SK-N-SH treated with all-trans-retinoic acid at 6 μM for 48 hours (cell line): ENCODE data around the gene ORM1.

Source experiments
- ATAC-seq: fragments of 200-7000 bp; cut with Tn5 transposase; 3 replicates; pipeline ENCODE4 v1.9.1; 2020; ENCODE audit warnings: mild to moderate bottlenecking, moderate library complexity
- ARNTL ChIP-seq: fragments of 450-650 bp; formaldehyde crosslinking; IDR thresholded peaks from 2 replicates; pipeline ENCODE4 v1.5.0; 2020; ENCODE audit warnings: low read depth, mild to moderate bottlenecking, moderate library complexity, borderline replicate concordance
- BACH2 ChIP-seq: fragments of 250-450 bp; sonication (Bioruptor Pico); IDR thresholded peaks from 2 replicates; pipeline ENCODE4 v1.9.0; 2021; ENCODE audit warnings: mild to moderate bottlenecking, borderline replicate concordance
- CSDC2 ChIP-seq: fragments of 250-450 bp; sonication (Bioruptor Pico); IDR thresholded peaks from 2 replicates; pipeline ENCODE4 v1.5.0; 2020; ENCODE audit warnings: mild to moderate bottlenecking, moderate library complexity
- ESRRG ChIP-seq: fragments of 250-450 bp; sonication (Bioruptor Pico); IDR thresholded peaks from 2 replicates; pipeline ENCODE4 v1.6.1; 2021; ENCODE audit warnings: mild to moderate bottlenecking
- GLIS3 ChIP-seq: fragments of 250-450 bp; sonication (Bioruptor Pico); IDR thresholded peaks from 2 replicates; pipeline ENCODE4 v1.5.0; 2020; ENCODE audit warnings: mild to moderate bottlenecking, moderate library complexity
- ISL1 ChIP-seq: fragments of 250-450 bp; sonication (Bioruptor Pico); IDR thresholded peaks from 2 replicates; pipeline ENCODE4 v2.1.2; 2022; ENCODE audit warnings: mild to moderate bottlenecking, moderate library complexity
- OSR1 ChIP-seq: fragments of 250-450 bp; sonication (Bioruptor Pico); IDR thresholded peaks from 2 replicates; pipeline ENCODE4 v1.8.0; 2022; ENCODE audit warnings: moderate library complexity, mild to moderate bottlenecking, inconsistent platforms
- POU6F1 ChIP-seq: fragments of 250-450 bp; sonication (Bioruptor Pico); IDR thresholded peaks from 2 replicates; pipeline ENCODE4 v1.8.0; 2021; ENCODE audit warnings: low read depth, mild to moderate bottlenecking, moderate library complexity, borderline replicate concordance
- PPARA ChIP-seq: fragments of 250-450 bp; sonication (Bioruptor Pico); IDR thresholded peaks from 2 replicates; pipeline ENCODE4 v1.5.0; 2020; ENCODE audit warnings: mild to moderate bottlenecking, borderline replicate concordance
- RARB ChIP-seq: fragments of 250-450 bp; sonication (Bioruptor Pico); IDR thresholded peaks from 2 replicates; pipeline ENCODE4 v1.8.0; 2021; ENCODE audit warnings: mild to moderate bottlenecking, moderate library complexity
- SNAI2 ChIP-seq: fragments of 250-450 bp; sonication (Bioruptor Pico); IDR thresholded peaks from 2 replicates; pipeline ENCODE4 v1.5.0; 2020; ENCODE audit warnings: mild to moderate bottlenecking, moderate library complexity
- TCF4 ChIP-seq: fragments of 250-450 bp; sonication (Bioruptor Pico); IDR thresholded peaks from 2 replicates; pipeline ENCODE4 v1.8.0; 2021; ENCODE audit warnings: mild to moderate bottlenecking, moderate library complexity, borderline replicate concordance
- TOX ChIP-seq: fragments of 250-450 bp; sonication (Bioruptor Pico); IDR thresholded peaks from 2 replicates; pipeline ENCODE4 v1.8.0; 2021; ENCODE audit warnings: mild to moderate bottlenecking, moderate library complexity, borderline replicate concordance
- ZFP30 ChIP-seq: fragments of 450-650 bp; formaldehyde crosslinking; IDR thresholded peaks from 2 replicates; pipeline ENCODE4 v1.5.0; 2022; ENCODE audit warnings: mild to moderate bottlenecking, moderate library complexity
- ZNF565 ChIP-seq: fragments of 450-650 bp; formaldehyde crosslinking; conservative IDR thresholded peaks from 2 replicates; pipeline ENCODE4 v1.5.0; 2020; ENCODE audit warnings: low read depth, mild to moderate bottlenecking, moderate library complexity
- ZNF70 ChIP-seq: fragments of 450-650 bp; formaldehyde crosslinking; IDR thresholded peaks from 2 replicates; pipeline ENCODE4 v1.5.0; 2020; ENCODE audit warnings: mild to moderate bottlenecking, moderate library complexity
- ZNF8 ChIP-seq: fragments of 450-650 bp; formaldehyde crosslinking; IDR thresholded peaks from 2 replicates; pipeline ENCODE4 v1.5.0; 2020; ENCODE audit warnings: mild to moderate bottlenecking, moderate library complexity
- TF ChIP-seq, protein P1 (sequence below): fragments of 250-450 bp; sonication (Bioruptor Pico); IDR thresholded peaks from 2 replicates; pipeline ENCODE4 v1.8.0; 2020; ENCODE audit warnings: mild to moderate bottlenecking, moderate library complexity, borderline replicate concordance
- TF ChIP-seq, protein P2 (sequence below): fragments of 250-450 bp; sonication (Bioruptor Pico); IDR thresholded peaks from 2 replicates; pipeline ENCODE4 v1.5.1; 2021; ENCODE audit warnings: mild to moderate bottlenecking, moderate library complexity

ORM1 gene

GRCh38 chr9:114364134-114365041, 41.5 kb downstream of the ORM1 start:
- no peak for ATAC-seq

GRCh38 chr9:114365194-114365593, 42.3 kb downstream of the ORM1 start:
- TF ChIP-seq ZNF565: no peak
- TF ChIP-seq PPARA (CRISPR knock-in tag): no peak
- TF ChIP-seq GLIS3 (CRISPR knock-in tag): no peak
- no peak for TF ChIP-seq POU6F1 (CRISPR knock-in tag)
- no peak for TF ChIP-seq TOX (CRISPR knock-in tag)
- TF ChIP-seq ESRRG (CRISPR knock-in tag): no peak
- TF ChIP-seq ZNF8 (CRISPR knock-in tag): no peak
- no peak for TF ChIP-seq TCF4 (CRISPR knock-in tag)
- TF ChIP-seq, protein P1, sequence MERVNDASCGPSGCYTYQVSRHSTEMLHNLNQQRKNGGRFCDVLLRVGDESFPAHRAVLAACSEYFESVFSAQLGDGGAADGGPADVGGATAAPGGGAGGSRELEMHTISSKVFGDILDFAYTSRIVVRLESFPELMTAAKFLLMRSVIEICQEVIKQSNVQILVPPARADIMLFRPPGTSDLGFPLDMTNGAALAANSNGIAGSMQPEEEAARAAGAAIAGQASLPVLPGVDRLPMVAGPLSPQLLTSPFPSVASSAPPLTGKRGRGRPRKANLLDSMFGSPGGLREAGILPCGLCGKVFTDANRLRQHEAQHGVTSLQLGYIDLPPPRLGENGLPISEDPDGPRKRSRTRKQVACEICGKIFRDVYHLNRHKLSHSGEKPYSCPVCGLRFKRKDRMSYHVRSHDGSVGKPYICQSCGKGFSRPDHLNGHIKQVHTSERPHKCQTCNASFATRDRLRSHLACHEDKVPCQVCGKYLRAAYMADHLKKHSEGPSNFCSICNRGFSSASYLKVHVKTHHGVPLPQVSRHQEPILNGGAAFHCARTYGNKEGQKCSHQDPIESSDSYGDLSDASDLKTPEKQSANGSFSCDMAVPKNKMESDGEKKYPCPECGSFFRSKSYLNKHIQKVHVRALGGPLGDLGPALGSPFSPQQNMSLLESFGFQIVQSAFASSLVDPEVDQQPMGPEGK (CRISPR knock-in tag): no peak
- TF ChIP-seq, protein P2, sequence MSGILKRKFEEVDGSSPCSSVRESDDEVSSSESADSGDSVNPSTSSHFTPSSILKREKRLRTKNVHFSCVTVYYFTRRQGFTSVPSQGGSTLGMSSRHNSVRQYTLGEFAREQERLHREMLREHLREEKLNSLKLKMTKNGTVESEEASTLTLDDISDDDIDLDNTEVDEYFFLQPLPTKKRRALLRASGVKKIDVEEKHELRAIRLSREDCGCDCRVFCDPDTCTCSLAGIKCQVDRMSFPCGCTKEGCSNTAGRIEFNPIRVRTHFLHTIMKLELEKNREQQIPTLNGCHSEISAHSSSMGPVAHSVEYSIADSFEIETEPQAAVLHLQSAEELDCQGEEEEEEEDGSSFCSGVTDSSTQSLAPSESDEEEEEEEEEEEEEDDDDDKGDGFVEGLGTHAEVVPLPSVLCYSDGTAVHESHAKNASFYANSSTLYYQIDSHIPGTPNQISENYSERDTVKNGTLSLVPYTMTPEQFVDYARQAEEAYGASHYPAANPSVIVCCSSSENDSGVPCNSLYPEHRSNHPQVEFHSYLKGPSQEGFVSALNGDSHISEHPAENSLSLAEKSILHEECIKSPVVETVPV (CRISPR knock-in tag): no peak
- TF ChIP-seq, all 23 proteins: peak for 0
- no peak for ATAC-seq

More at GRCh38 chr9:114364134-114365041, 41.5 kb downstream of the ORM1 start:
- TF ChIP-seq ZNF8 (CRISPR knock-in tag): no peak
- no peak for TF ChIP-seq RARB (CRISPR knock-in tag)
- TF ChIP-seq ZNF70: no peak
- TF ChIP-seq BACH2 (CRISPR knock-in tag): no peak
- TF ChIP-seq ISL1 (CRISPR knock-in tag): no peak
- TF ChIP-seq TCF4 (CRISPR knock-in tag): no peak
- TF ChIP-seq PPARA (CRISPR knock-in tag): no peak
- no peak for TF ChIP-seq SNAI2
- no peak for TF ChIP-seq ESRRG (CRISPR knock-in tag)
- no peak for TF ChIP-seq GLIS3 (CRISPR knock-in tag)
- TF ChIP-seq, protein P1 (CRISPR knock-in tag): no peak
- no peak for TF ChIP-seq POU6F1 (CRISPR knock-in tag)
- no peak for TF ChIP-seq CSDC2 (CRISPR knock-in tag)
- TF ChIP-seq OSR1 (CRISPR knock-in tag): no peak
- TF ChIP-seq TOX (CRISPR knock-in tag): no peak
- TF ChIP-seq ARNTL: no peak
- no peak for TF ChIP-seq ZFP30 (CRISPR knock-in tag)
- TF ChIP-seq, all 23 proteins: peak for 0
